Natural killer cell (primary cell): Measurements from ENCODE around the gene MTHFR. TPM values are rescaled to one million over a fixed set of nuclear protein-coding genes. Genes with fewer than 3 reads are reported as not detected.

Experiments
- ATAC-seq, 3 donors: fragments of 150-1000 bp in 2 of 3; fragments of 200-7000 bp in 1 of 3; cut with Tn5 transposase; 1 replicate in 1 of 3; 2 replicates in 2 of 3; pipeline ENCODE4 v1.10.0; 2021; ENCODE audit warnings: mild to moderate bottlenecking in 2 of 3, moderate library complexity in 2 of 3
- DNase-seq, 2 donors: peaks; one replicate each; pipeline versions ENCODE4 v3.0.0 to v3.0.0-alpha.2; 2013 to 2021; ENCODE audit warnings: mixed read lengths in 1 of 2
- H3K27ac ChIP-seq: one replicate; pipeline ENCODE4 v1.5.1; 2013; ENCODE audit warnings: mild to moderate bottlenecking, low read length
- H3K27me3 ChIP-seq: one replicate; pipeline ENCODE4 v1.6.1; 2013; ENCODE audit warnings: low read length; ENCODE audit not compliant: control insufficient read depth, insufficient read depth
- H3K36me3 ChIP-seq: one replicate; pipeline ENCODE4 v1.6.1; 2013; ENCODE audit warnings: low read length; ENCODE audit not compliant: control insufficient read depth, insufficient read depth
- H3K4me1 ChIP-seq: one replicate; pipeline ENCODE4 v1.6.1; 2013; ENCODE audit warnings: low read length; ENCODE audit not compliant: control insufficient read depth, insufficient read depth
- H3K4me3 ChIP-seq: one replicate; pipeline ENCODE4 v1.5.1; 2013; ENCODE audit warnings: low read length
- H3K9me3 ChIP-seq: one replicate; pipeline ENCODE4 v1.6.1; 2013; ENCODE audit warnings: low read length; ENCODE audit not compliant: control insufficient read depth, insufficient read depth
- H3K27ac Mint-ChIP-seq, 2 donors: one replicate each; pipeline ENCODE4 v1.8.0; 2022; ENCODE audit warnings: mild to moderate bottlenecking in 2 of 2, mixed read lengths in 2 of 2, moderate library complexity in 1 of 2
- H3K27me3 Mint-ChIP-seq, 2 donors: one replicate each; pipeline ENCODE4 v1.8.0; 2022; ENCODE audit warnings: low read depth in 2 of 2, mixed read lengths in 2 of 2
- H3K36me3 Mint-ChIP-seq: one replicate; pipeline ENCODE4 v1.8.0; 2022; ENCODE audit warnings: mixed read lengths
- H3K4me1 Mint-ChIP-seq, 2 donors: one replicate each; pipeline ENCODE4 v1.8.0; 2022; ENCODE audit warnings: mixed read lengths in 2 of 2
- H3K4me3 Mint-ChIP-seq: one replicate; pipeline ENCODE4 v1.8.0; 2022; ENCODE audit warnings: mild to moderate bottlenecking, moderate library complexity, mixed read lengths
- H3K9me3 Mint-ChIP-seq, 2 donors: one replicate each; pipeline ENCODE4 v1.8.0; 2022; ENCODE audit warnings: mixed read lengths in 2 of 2
- WGBS: methylation state at CpG from one replicate; pipeline ENCODE4 v1.1.7; 2013; ENCODE audit warnings: missing lambda C conversion rate; ENCODE audit not compliant: insufficient coverage; 5-methylcytosine and 5-hydroxymethylcytosine counted together
- intact Hi-C: fragments of 100-400 bp; cut with micrococcal nuclease; formaldehyde crosslinking; loops from one replicate; pipeline ENCODE4 v1.14.2; 2022
- total RNA-seq, 4 donors: library from RNA; stranded (reverse); fragments of 120-200 nt in 1 of 4; gene quantifications; one replicate each; pipeline versions ENCODE4 v1.2.3 to v1.2.4, GENCODE V29; 2013 to 2022
- TF ChIP-seq, protein P1 (sequence below): fragments of 200-600 bp; IDR thresholded peaks from one replicate; pipeline ENCODE4 v1.8.0; 2022; ENCODE audit warnings: antibody characterized with exemption

MTHFR gene
- total RNA-seq, 3 donors from 2014 or later (not counting 1 experiment from before 2014, with no cell fraction given) = 61.8 to 78.4 (median 69.5) TPM

- Histone ChIP-seq H3K4me3 (no peak overlapping the region), H3K36me3 (no peaks in the 10 kb centered on the region), H3K27me3 (peaks cover 2% of the 10 kb centered on the region), H3K9me3 (no peaks in the 10 kb centered on the region), H3K27ac (no peak overlapping the region), H3K4me1 (no peaks in the 10 kb centered on the region)
- Mint-ChIP-seq H3K4me1 (no peaks in the 10 kb centered on the region), H3K36me3 (no peaks in the 10 kb centered on the region), H3K27ac (no peak overlapping the region), H3K27me3 (peaks cover 3 to 5% of the 10 kb centered on the region in 2 donors), H3K9me3 (no peaks in the 10 kb centered on the region), H3K4me3 (no peak overlapping the region)
- DNase-seq = no peak
- no peak for ATAC-seq
- TF ChIP-seq, protein P1, sequence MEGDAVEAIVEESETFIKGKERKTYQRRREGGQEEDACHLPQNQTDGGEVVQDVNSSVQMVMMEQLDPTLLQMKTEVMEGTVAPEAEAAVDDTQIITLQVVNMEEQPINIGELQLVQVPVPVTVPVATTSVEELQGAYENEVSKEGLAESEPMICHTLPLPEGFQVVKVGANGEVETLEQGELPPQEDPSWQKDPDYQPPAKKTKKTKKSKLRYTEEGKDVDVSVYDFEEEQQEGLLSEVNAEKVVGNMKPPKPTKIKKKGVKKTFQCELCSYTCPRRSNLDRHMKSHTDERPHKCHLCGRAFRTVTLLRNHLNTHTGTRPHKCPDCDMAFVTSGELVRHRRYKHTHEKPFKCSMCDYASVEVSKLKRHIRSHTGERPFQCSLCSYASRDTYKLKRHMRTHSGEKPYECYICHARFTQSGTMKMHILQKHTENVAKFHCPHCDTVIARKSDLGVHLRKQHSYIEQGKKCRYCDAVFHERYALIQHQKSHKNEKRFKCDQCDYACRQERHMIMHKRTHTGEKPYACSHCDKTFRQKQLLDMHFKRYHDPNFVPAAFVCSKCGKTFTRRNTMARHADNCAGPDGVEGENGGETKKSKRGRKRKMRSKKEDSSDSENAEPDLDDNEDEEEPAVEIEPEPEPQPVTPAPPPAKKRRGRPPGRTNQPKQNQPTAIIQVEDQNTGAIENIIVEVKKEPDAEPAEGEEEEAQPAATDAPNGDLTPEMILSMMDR = no peak
- intact Hi-C loops = no loop called here
- WGBS = 75% methylated on average over 7 of the region's 7 CpGs
Measured at GRCh38 chr1:11851180-11851579, 45.4 kb upstream of the MTHFR start.

DNA sequence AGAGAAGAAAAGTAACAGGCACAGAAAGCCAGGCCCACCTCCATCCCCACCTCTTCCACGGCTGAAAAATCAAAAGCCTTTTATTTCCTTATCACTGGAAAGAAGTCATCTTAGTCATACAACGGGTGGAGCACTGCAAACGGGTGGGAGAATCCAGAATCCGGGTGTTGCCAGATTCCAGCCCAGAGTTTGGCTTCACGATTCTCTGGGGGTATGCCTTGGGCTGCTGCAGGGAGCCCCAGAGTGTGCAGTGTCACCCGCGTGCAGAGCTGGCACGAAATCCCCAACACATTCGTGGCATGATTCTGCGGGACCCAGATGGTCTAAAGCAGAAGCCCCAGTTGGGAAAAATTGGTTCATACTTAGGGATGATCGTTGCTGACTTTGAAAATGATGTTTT, 44.4 kb upstream of the MTHFR start:
- Mint-ChIP-seq H3K27me3 (peaks cover 3 to 5% of the 10 kb centered on the region in 2 donors), H3K4me3 (no peak overlapping the region), H3K27ac (no peak overlapping the region), H3K36me3 (no peaks in the 10 kb centered on the region), H3K4me1 (no peaks in the 10 kb centered on the region), H3K9me3 (no peaks in the 10 kb centered on the region)
- no peak for DNase-seq
- 91% methylated on average over 11 of the region's 11 CpGs for WGBS
- ATAC-seq = no peak
- Histone ChIP-seq H3K27ac (no peak overlapping the region), H3K27me3 (peaks cover 2% of the 10 kb centered on the region), H3K4me1 (no peaks in the 10 kb centered on the region), H3K9me3 (no peaks in the 10 kb centered on the region), H3K4me3 (no peak overlapping the region), H3K36me3 (no peaks in the 10 kb centered on the region)
- TF ChIP-seq, protein P1 = no peak
- intact Hi-C loops = no loop called here

GRCh38 chr1:11848373-11848700, 42.6 kb upstream of the MTHFR start:
- Mint-ChIP-seq H3K27ac (no peak overlapping the region), H3K36me3 (no peaks in the 10 kb centered on the region)
- intact Hi-C loops = no loop called here

More at GRCh38 chr1:11848373-11848700, 42.6 kb upstream of the MTHFR start:
- no peak overlapping the region for H3K27ac ChIP-seq
- no peaks in the 10 kb centered on the region for H3K4me1 ChIP-seq
- no peaks in the 10 kb centered on the region for H3K27me3 ChIP-seq
- ATAC-seq (no peak), DNase-seq (no peak)
- no peak overlapping the region for H3K4me3 ChIP-seq
- H3K36me3 ChIP-seq = peaks cover 5% of the 10 kb centered on the region
- Mint-ChIP-seq H3K4me1 (no peaks in the 10 kb centered on the region), H3K27me3 (peaks cover 0 to 5% of the 10 kb centered on the region in 2 donors), H3K9me3 (no peaks in the 10 kb centered on the region), H3K4me3 (no peak overlapping the region)
- TF ChIP-seq, protein P1 = no peak
- no peaks in the 10 kb centered on the region for H3K9me3 ChIP-seq
- WGBS = 95% methylated on average over 9 of the region's 9 CpGs
